Ishikawa (cell line): ENCODE results near the gene KRT80.

Experiments
- CEBPB ChIP-seq: IDR thresholded peaks from 2 replicates; pipeline ENCODE4 v1.6.1; 2012
- CREB1 ChIP-seq: IDR thresholded peaks from 2 replicates; pipeline ENCODE4 v1.6.1; 2012; ENCODE audit warnings: low read depth
- EGR1 ChIP-seq: IDR thresholded peaks from 2 replicates; pipeline ENCODE4 v1.6.1; 2012
- EP300 ChIP-seq: IDR thresholded peaks from 2 replicates; pipeline ENCODE4 v1.6.1; 2012; ENCODE audit warnings: borderline replicate concordance
- FOXM1 ChIP-seq: IDR thresholded peaks from 2 replicates; pipeline ENCODE4 v1.6.1; 2012; ENCODE audit warnings: low read depth, borderline replicate concordance
- NFIC ChIP-seq: IDR thresholded peaks from 2 replicates; pipeline ENCODE4 v1.6.1; 2012
- RAD21 ChIP-seq: IDR thresholded peaks from 2 replicates; pipeline ENCODE4 v1.6.1; 2012; ENCODE audit warnings: low read depth
- TAF1 ChIP-seq: IDR thresholded peaks from 2 replicates; pipeline ENCODE4 v1.6.1; 2012; ENCODE audit warnings: low read depth, mild to moderate bottlenecking
- TCF12 ChIP-seq: IDR thresholded peaks from 2 replicates; pipeline ENCODE4 v1.6.1; 2012; ENCODE audit warnings: low read depth
- TEAD4 ChIP-seq: IDR thresholded peaks from 2 replicates; pipeline ENCODE4 v1.6.1; 2012
- YY1 ChIP-seq: IDR thresholded peaks from 2 replicates; pipeline ENCODE4 v1.6.1; 2012; ENCODE audit warnings: low read depth
- ZBTB7A ChIP-seq: IDR thresholded peaks from 2 replicates; pipeline ENCODE4 v1.6.1; 2012; ENCODE audit warnings: low read depth
- TF ChIP-seq, protein P1 (sequence below): IDR thresholded peaks from 2 replicates; pipeline ENCODE4 v1.6.1; 2012
- TF ChIP-seq, protein P2 (sequence below): IDR thresholded peaks from 2 replicates; pipeline ENCODE4 v1.6.1; 2012
- TF ChIP-seq, protein P3 (sequence below): IDR thresholded peaks from 2 replicates; pipeline ENCODE4 v1.6.1; 2012; ENCODE audit warnings: low read depth, mild to moderate bottlenecking

The KRT80 gene

DNA sequence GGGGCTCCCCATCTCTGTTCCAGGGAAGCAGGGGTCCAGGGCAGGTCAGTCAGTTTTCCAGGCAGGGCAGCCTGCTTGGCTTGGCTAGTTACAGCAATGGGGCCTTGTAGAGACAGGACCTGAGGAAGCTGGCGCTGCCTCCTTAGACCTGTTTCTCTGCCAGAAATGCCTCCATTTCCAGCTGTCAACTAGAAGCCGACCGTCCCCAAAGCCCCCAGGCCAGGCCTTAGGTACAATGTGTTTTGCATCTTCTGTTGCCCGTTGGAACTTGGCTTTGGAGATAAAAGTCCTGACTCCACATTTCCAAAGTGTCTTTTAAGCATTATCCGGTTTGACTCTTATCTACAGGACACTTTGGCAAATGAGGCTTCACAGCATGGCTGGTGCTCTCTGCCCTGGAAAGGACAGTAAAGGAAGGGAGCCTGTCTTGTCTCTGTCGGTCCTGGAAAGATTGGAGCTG lies 42.6 kb downstream of the KRT80 start:
- TF ChIP-seq FOXM1 (no peak), TEAD4 (no peak), EGR1 (no peak), RAD21 (no peak), YY1 (no peak), TCF12 (no peak), ZBTB7A (no peak), CREB1 (no peak), CEBPB (no peak)
- TF ChIP-seq, protein P1, sequence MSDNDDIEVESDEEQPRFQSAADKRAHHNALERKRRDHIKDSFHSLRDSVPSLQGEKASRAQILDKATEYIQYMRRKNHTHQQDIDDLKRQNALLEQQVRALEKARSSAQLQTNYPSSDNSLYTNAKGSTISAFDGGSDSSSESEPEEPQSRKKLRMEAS = no peak
- TF ChIP-seq, protein P2, sequence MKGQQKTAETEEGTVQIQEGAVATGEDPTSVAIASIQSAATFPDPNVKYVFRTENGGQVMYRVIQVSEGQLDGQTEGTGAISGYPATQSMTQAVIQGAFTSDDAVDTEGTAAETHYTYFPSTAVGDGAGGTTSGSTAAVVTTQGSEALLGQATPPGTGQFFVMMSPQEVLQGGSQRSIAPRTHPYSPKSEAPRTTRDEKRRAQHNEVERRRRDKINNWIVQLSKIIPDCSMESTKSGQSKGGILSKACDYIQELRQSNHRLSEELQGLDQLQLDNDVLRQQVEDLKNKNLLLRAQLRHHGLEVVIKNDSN = no peak

DNA sequence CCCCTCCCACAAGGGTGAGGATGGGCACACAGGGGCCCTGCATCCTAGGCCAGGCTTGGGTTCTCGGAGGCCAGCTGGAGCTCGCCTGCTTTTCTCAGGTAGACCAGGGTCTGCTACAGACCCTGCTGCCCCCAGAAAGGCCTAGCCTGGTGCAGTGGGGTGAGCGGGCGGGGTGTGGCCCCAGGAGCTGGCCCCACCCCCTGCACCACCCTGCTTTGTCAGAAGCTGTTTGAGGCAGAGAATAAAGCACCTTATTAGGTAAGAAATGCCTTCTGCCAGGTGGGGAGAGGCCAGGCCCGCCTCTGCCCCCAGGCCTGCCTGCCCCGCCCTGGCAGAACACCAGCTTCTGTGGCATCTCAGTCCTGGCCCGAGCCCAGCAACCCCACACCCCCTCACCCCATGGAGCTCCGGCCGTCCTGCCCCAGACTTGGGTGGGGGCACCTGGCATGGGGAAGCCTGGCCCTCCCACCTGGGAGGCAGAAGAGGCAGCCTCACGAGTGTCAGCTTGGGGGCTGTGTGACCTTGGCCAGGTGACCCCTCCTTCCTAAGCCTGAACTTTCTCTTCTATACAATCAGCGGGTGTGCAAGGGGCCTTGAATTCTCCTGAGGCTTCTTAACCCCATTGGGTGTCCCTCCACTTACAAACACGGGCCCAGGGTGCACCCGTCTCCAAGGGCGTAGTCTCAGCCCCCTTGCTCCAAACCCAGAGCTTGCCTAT lies 43.2 kb downstream of the KRT80 start:
- peak; percentile 78 for TF ChIP-seq EGR1
- peak; percentile 36; the same call in 1 of the 2 replicates for TF ChIP-seq YY1
- TF ChIP-seq RAD21 = no peak
- TF ChIP-seq CEBPB = peak; percentile 50; the same call in 1 of the 2 replicates
- TF ChIP-seq ZBTB7A = peak; percentile 98
- TF ChIP-seq TAF1 = peak; percentile 59; the same call in 1 of the 2 replicates
- no peak for TF ChIP-seq CREB1
- TF ChIP-seq TCF12 = peak; percentile 99
- TF ChIP-seq EP300 = peak; percentile 99
- TF ChIP-seq NFIC = peak; percentile 100
- peak; percentile 97 for TF ChIP-seq FOXM1
- TF ChIP-seq, protein P3, sequence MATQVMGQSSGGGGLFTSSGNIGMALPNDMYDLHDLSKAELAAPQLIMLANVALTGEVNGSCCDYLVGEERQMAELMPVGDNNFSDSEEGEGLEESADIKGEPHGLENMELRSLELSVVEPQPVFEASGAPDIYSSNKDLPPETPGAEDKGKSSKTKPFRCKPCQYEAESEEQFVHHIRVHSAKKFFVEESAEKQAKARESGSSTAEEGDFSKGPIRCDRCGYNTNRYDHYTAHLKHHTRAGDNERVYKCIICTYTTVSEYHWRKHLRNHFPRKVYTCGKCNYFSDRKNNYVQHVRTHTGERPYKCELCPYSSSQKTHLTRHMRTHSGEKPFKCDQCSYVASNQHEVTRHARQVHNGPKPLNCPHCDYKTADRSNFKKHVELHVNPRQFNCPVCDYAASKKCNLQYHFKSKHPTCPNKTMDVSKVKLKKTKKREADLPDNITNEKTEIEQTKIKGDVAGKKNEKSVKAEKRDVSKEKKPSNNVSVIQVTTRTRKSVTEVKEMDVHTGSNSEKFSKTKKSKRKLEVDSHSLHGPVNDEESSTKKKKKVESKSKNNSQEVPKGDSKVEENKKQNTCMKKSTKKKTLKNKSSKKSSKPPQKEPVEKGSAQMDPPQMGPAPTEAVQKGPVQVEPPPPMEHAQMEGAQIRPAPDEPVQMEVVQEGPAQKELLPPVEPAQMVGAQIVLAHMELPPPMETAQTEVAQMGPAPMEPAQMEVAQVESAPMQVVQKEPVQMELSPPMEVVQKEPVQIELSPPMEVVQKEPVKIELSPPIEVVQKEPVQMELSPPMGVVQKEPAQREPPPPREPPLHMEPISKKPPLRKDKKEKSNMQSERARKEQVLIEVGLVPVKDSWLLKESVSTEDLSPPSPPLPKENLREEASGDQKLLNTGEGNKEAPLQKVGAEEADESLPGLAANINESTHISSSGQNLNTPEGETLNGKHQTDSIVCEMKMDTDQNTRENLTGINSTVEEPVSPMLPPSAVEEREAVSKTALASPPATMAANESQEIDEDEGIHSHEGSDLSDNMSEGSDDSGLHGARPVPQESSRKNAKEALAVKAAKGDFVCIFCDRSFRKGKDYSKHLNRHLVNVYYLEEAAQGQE = no peak
- TF ChIP-seq, protein P2 = peak; percentile 41
- TF ChIP-seq, protein P1 = peak; percentile 78; the same call in 1 of the 2 replicates
- TF ChIP-seq TEAD4 = peak; percentile 97

DNA sequence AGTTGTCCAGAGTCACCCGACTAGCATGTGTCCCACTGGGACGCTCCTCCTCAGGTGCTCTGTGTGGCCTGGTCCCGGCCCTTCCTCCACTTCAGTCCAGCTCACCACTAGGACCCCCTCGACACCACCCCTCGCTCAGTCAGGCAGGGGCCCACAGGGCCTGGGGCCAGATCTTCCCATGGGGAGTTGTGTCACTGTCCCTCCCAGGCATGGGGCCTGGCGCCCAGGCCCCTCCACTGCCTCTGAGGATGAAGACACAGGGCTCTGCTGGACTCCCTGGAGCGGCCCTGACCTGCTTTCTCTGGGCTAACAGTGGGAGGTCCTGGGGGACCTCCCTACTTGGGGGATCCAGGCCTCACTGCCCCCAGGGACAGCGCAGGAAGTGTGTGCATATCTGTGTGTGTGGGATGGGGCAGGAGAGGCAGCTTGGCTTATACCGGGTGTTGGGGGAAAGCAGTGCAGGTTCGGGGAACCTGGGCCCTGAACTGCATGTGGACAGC lies 43.8 kb downstream of the KRT80 start:
- TF ChIP-seq TCF12 (no peak), YY1 (no peak), CEBPB (no peak), CREB1 (no peak), NFIC (no peak), ZBTB7A (no peak), TEAD4 (no peak), EP300 (no peak), FOXM1 (no peak), RAD21 (no peak), EGR1 (no peak), TAF1 (no peak; the same call in 1 of the 2 replicates)
- TF ChIP-seq, protein P2 = no peak
- TF ChIP-seq, protein P1 = no peak
- TF ChIP-seq, protein P3 = no peak

DNA sequence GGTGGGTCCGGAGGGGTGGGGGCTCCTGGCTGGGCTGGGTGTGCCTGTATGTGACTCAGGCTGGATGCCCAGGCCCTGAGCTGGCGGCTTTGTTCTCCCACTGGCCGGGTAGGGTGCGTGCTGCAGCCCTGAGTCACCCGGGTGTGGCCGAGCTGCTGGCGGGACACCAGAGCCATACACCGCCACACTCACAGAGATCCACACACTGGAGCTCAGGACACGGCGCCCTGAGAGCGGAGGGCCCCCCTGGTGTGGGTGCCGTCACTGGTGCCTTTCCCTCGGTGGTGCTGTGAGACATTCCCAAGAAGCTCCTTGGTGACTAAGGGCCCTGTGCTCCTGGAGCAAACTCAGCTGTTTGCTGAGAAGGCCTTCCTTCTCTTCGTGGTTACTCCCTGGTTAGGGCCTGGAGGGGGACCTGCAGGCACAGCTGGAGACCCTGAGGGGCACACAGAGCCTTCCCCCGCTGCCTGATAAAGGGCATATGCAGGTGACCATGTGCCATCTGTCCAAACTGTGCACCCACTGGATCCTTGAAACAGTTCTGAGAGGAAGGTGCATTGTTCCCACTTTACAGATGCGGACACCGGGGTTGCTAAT lies 44.3 kb downstream of the KRT80 start:
- peak; percentile 98 for TF ChIP-seq FOXM1
- TF ChIP-seq EP300 = peak; percentile 99
- no peak; the same call in 1 of the 2 replicates for TF ChIP-seq RAD21
- TF ChIP-seq NFIC = peak; percentile 99
- TF ChIP-seq TCF12 = peak; percentile 99
- TF ChIP-seq, protein P1 = peak; percentile 86
- TF ChIP-seq TAF1 = no peak; the same call in 1 of the 2 replicates
- TF ChIP-seq TEAD4 = peak; percentile 98
- TF ChIP-seq EGR1 = peak; percentile 4; the same call in 1 of the 2 replicates
- peak; percentile 68; the same call in 1 of the 2 replicates for TF ChIP-seq YY1
- no peak; the same call in 1 of the 2 replicates for TF ChIP-seq CEBPB
- TF ChIP-seq, protein P2 = peak; percentile 49
- peak; percentile 96; the same call in 1 of the 2 replicates for TF ChIP-seq ZBTB7A
- no peak for TF ChIP-seq CREB1
- TF ChIP-seq, protein P3 = no peak
